Anterior cingulate cortex (tissue), 58 donors: Measurements from ENCODE around the gene RANGRF.
A peak's percentile ranks its signal among the peaks of the same experiment; 100 is the strongest.

ENCODE experiments used
- DNase-seq, 58 donors: peaks; one replicate each; lab custom pipeline; 2025; lab: John Stamatoyannopoulos, UW

The RANGRF gene

GRCh38 chr17:8272421-8272820 lies 16.0 kb upstream of the RANGRF start:
- no peak for DNase-seq

- no peak for DNase-seq
These were observed 14.5 kb upstream of the RANGRF start for GRCh38 chr17:8273884-8274444.

GRCh38 chr17:8274816-8275215 lies 13.7 kb upstream of the RANGRF start:
- DNase-seq: no peak

- no peak for DNase-seq
These were observed 12.8 kb upstream of the RANGRF start for GRCh38 chr17:8275421-8276290.

- no peak for DNase-seq
These were observed 11.2 kb upstream of the RANGRF start for GRCh38 chr17:8277317-8277716.

GRCh38 chr17:8282345-8282744 lies 6.1 kb upstream of the RANGRF start:
- no peak for DNase-seq

- DNase-seq: no peak
These were observed 5.1 kb upstream of the RANGRF start for GRCh38 chr17:8283356-8283755.

GRCh38 chr17:8284126-8284525 lies 4.3 kb upstream of the RANGRF start:
- DNase-seq: no peak

- no peak for DNase-seq
These were observed 2.9 kb upstream of the RANGRF start for GRCh38 chr17:8285270-8286181.

- DNase-seq: peak in 1 of 58 donors; percentile 38
These were observed 677 bp upstream of the RANGRF start for GRCh38 chr17:8287651-8288335.

GRCh38 chr17:8289103-8289397 lies 580 bp downstream of the RANGRF start:
- peak in 3 of 58 donors; percentile 48 to 72 (median 48) for DNase-seq

GRCh38 chr17:8290043-8290442 lies 1.6 kb downstream of the RANGRF start:
- no peak for DNase-seq

GRCh38 chr17:8292639-8293395 lies 4.3 kb downstream of the RANGRF start:
- DNase-seq: no peak

GRCh38 chr17:8294361-8294760 lies 5.9 kb downstream of the RANGRF start:
- peak in 1 of 58 donors; percentile 5 for DNase-seq

GRCh38 chr17:8294814-8295316 lies 6.4 kb downstream of the RANGRF start:
- no peak for DNase-seq

- DNase-seq: no peak
These were observed 11.8 kb downstream of the RANGRF start for GRCh38 chr17:8300226-8300625.

- peak in 53 of 58 donors; percentile 7 to 66 (median 26) for DNase-seq
These were observed 12.3 kb downstream of the RANGRF start for GRCh38 chr17:8300627-8301242.

- no peak for DNase-seq
These were observed 22.2 kb downstream of the RANGRF start for GRCh38 chr17:8310601-8311123.
